ENCODE measurements around the gene GLP1R.

Gene GLP1R

GRCh38 chr6:39087197-39087596, 38.6 kb downstream of the GLP1R start:
- no peak for DNase-seq

- DNase-seq: no peak
Observed at GRCh38 chr6:39088331-39088730, 39.8 kb downstream of the GLP1R start.

- no peak for DNase-seq
Observed at GRCh38 chr6:39090036-39090435, 41.5 kb downstream of the GLP1R start.

- no peak for DNase-seq
Observed at GRCh38 chr6:39091220-39091619, 42.6 kb downstream of the GLP1R start.

DNA sequence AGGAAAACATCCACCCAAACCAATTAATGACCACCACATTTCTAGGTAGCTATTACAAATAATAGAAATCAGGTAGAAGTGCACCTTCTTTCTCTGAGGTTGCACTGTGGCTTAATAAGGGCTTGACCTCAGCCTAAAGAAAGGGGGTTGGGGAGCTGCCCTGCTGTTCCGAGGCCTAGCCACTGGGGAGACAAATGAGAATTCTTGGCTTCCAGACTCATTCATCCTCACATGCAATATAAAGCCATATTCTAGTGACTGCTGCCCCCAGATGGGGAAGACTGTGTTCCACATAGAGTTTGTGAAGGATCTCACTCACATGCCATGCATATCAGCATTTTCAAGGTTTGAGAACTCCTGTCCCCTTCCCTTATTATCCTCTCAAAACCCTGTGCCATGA, 43.5 kb downstream of the GLP1R start:
- DNase-seq: no peak

DNA sequence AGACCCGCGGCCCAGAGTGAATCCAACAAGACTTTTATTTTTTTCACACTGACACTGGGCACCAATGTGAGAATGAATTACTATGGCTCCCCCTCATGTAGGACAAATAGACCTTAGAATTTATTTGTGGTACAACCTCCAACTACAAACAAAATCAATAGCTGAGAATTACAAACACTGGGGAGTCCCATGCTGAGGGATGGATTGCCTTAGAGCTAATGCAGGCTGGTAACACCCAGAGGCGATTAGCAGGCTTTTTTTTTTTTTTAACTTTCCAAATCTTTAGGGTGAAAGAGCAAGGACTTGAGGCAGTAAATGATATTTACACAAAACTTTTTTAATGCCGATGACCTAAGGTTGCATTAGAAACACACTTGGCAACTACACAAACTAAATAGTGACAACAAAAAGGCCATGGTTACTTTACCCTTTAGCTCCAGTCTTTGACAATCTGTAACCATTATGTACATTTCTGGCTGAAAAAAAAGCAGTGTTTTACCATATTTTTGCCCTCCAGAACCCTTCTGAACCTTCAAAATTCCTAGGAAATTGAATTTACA, 44.6 kb downstream of the GLP1R start:
- DNase-seq: no peak

DNA sequence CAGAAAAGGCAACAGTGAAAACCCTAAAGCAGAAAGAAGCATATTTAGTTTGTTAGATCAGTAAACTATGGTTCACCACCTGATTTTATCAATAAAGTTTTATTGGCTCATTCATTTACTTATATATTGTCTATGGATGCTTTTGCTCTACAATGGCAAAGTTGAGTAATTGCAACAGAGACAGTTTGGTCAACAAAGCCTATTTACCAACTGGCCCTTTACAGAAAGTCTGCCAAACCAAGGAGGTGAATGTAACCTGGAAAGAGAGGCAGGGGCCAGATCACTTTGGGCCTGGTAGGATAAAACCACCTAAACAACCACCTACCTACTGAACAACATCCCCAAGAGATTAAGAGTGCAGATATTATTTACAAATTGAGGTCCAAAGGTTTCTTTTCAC, 47.0 kb downstream of the GLP1R start:
- no peak for DNase-seq

DNA sequence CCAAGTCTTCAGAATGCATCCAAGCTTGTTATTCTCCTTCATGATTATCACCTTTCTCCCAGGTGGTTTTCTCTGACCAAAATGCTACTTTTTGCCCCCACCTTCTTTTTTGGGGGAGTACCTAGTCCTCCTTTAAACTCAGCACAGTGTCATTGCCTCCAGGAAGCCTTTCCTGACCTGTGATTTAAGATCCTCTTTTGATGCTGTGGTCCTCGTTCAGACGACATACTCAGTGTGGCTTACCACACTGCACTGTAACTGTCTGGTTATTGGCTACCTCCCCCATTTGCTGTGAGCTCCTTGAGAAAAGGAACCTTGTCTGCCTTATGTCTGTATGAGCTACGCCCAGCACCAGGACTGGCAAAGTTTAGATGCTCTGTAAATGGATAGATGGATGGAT, 51.8 kb downstream of the GLP1R start:
- DNase-seq: no peak

DNA sequence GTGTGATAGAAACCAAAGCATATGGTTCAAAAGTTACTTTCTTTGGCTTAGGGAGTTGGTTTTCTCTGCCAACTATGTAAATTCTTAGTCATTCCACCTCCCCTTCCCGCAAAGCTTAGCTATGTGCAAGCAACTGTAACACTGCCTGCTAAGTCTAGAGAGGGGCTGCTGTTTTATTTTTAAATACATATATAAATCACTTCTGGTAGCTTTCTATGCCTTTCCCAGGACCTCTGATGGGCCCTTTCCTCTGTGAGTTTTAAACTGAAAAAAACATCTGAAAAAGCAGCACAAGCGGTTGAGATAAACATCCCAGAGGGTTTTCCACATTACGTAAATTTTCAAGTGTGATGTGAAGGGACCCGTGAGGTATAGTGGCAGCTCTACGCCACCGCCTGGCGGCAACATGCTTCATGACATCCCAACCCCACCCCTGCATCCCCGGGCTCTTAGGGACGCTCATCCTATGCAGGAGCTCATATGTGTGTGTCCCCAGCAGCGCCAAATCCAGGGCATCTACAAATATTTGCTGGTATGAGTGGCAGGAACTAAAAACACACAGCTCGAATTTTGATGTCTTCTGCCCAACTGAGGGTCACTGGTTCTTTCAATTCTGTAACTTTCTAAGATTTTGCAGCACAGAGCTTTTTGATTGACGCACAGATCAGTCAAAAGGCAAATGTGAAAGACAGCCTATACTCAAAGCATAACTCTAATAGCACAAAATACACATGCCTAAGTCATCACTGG, 53.7 kb downstream of the GLP1R start:
- DNase-seq: no peak

GRCh38 chr6:39102821-39103136, 54.2 kb downstream of the GLP1R start:
- no peak for DNase-seq

DNA sequence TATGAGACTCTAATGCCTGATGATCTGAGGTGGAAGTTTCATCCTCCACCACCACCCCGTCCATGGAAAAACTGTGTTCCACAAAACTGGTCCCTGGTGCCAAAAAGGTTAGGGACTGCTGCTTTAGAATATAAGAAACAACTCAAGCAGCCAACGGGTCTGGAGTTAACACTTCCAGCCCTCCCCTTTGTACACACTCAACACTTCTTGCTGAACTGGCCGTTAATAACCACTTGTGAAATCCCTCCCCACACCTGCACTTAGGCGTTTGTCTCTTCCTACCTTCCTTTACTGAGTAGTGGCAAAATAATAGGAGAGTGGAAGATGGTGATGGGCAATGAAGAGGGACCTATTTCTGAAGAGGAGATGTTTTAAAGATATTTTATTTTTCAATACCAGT, 55.9 kb downstream of the GLP1R start:
- DNase-seq: no peak

GRCh38 chr6:39107034-39107433, 58.5 kb downstream of the GLP1R start:
- DNase-seq: no peak

DNA sequence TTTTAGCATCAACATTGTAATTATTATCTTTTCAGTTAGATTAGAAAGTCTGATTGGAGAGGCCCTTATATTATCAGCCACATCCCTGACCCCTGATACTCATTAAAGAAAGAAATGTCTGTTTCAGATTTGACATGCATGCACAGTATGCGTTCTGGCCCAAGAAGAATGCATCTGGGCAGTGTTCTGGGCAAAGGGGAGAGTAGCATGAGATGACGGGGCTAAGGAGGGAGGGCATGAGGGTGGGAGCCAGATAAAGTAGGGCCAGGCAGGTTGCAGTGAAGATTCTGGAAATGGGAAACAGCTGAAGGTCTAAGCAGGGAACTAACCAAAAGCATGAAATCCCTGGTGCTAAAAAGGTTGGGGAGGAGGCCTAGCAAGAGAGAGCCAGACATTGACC, 59.1 kb downstream of the GLP1R start:
- no peak for DNase-seq

GRCh38 chr6:39108041-39108839, 59.7 kb downstream of the GLP1R start:
- no peak for DNase-seq

DNA sequence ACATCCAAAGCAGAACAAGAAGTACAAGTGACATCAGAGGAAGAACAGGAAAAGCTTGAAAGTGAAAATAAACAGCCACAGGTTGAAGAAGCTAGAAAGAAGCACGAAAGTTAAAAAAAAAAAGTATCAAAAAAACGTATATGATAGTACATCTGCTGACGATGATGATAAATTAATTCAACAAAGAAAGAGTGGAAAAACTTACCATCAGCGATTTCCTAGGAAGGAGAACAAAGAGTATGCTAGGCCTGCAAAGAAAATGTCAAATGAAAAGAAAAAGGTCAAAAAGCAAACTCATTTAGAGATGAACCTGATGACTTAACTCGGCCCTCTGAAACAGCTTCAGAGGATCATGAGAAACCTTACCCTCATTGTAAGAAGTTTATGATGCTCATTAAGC, 62.7 kb downstream of the GLP1R start:
- no peak for DNase-seq

GRCh38 chr6:39113788-39114187, 65.2 kb downstream of the GLP1R start:
- no peak for DNase-seq

- DNase-seq: no peak
Observed at GRCh38 chr6:39114388-39114703, 65.8 kb downstream of the GLP1R start.

DNA sequence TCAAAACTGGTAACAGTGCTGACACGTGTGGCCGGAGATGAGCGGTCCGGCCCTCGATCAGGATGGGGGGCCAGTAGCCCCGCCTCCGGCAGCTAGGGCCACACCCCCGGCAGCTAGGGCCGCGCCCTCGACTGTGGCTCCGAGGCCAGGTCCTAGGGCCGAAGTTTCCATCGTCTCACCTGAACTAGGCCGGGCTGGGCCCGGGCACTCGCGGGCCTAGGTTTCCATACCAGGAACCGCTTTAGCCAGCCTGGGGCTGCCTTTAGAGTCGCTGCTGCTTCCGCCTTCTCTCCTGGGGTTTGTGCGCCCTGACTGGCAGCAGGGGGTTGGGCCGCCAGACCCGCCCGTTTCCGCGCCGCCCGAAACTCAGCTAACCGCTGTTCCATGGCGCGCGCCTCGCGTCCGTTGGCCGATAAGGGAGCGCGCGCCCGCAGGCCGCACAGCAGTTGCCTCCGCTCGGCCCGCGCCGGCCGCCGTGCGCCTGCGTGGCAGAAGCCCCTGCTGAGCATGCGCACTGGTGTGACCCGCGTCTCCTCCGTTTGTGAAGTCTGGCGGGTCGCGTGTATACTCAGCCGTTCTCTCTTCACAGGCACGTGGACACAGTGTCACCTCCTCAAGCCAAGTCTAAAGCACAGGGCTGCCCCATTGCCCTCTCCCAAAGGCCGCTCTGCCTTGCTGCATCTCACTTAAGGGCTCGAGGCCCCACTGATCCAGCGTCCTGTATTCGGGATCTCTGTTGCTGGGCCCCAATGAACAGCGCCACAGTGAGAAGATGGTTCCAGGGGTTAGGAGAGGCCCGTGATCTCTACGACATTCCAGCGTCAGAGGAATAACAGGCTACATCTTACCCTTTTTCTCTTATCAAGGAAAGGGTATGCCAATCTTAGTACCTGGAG, 66.4 kb downstream of the GLP1R start, which contains the start of gene SAYSD1:
Gene SAYSD1 (minus strand): TSS at position 483 of the 896 bp plus-strand sequence. CDS start 97 bp downstream, at position 386.
- peak; percentile 92 for DNase-seq

- no peak for DNase-seq
Observed at GRCh38 chr6:39118921-39119320, 70.3 kb downstream of the GLP1R start.

- no peak for DNase-seq
Observed at GRCh38 chr6:39124114-39124513, 75.5 kb downstream of the GLP1R start.

GRCh38 chr6:39128106-39128505, 79.5 kb downstream of the GLP1R start:
- DNase-seq: no peak

GRCh38 chr6:39128832-39129231, 80.3 kb downstream of the GLP1R start:
- no peak for DNase-seq

- no peak for DNase-seq
Observed at GRCh38 chr6:39130691-39131090, 82.1 kb downstream of the GLP1R start.

Data from central memory CD4-positive, alpha-beta T cell (primary cell).